ENCODE measurements around the gene TMEM45A.

DNA sequence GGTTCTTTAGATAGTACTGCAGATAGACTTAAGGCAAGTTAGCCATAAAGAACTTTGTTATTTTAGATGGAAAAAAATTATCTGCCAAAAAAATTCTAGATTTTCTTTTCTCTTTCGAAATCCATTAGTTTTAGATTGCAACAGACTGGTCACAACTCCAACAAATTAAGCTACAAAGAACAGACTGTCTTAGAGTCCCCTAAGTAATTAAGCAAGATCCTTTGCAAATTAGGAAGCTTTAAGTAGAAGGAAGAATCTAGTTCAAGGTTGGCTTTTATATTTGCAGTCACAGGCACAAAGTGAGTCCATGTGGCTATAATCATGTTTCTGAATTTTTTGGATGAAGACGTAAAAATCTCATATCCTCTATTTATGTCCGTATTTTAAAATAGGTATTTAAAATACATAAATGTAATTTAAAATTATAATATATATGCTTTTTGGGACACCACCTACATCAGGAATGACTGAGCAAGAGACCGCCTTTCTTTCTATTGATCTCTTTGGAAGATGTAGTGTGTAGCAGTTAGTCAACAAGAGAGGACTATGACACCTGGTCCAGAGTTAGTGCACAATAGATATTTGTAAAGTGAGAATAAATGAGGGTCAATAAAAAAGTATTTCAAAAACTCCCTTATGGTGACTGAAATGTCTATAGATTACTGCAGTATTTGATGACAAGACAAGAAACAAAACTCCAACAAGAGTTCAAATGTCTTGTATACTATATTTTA lies 34.4 kb downstream of the TMEM45A start:
- TF ChIP-seq ARNT (IDR thresholded peaks at IDR 0.05) (no peak), BHLHE40 (IDR thresholded peaks at IDR 0.05; ENCODE audit: borderline replicate concordance) (no peak), SP1 (IDR thresholded peaks at IDR 0.05) (no peak), ZNF384 (IDR thresholded peaks at IDR 0.05) (no peak), FOXK2 (IDR thresholded peaks at IDR 0.05) (no peak), FOXA1 (IDR thresholded peaks at IDR 0.05) (no peak), SUZ12 (IDR thresholded peaks at IDR 0.05) (no peak), LEF1 (IDR thresholded peaks at IDR 0.05; ENCODE audit: borderline replicate concordance) (no peak), TARDBP (IDR thresholded peaks at IDR 0.05) (no peak)
